ENCODE measurements around the gene CLHC1. TPM values are rescaled to one million over a fixed set of nuclear protein-coding genes. Genes with fewer than 3 reads are reported as not detected.

The CLHC1 gene
- total RNA-seq, 1 experiment from 2014 or later = 9.2 TPM

DNA sequence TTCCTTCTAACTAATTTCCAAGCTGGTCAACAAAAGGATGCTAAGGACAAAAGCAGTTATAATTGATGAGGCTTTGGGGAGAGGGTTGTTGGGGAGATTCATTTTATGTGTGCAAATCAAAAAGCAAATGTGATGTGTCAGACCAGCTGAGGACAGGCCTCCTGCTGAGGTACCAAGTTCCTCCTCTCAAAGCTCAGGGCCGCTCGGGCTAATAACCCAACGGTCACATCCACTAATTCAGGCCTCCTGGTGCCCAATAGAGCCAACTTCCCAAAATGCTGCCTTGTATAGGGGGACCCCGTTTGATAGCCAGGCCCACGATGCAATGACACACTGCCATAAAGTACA is 93.2 kb downstream of the CLHC1 start:
- no peaks in the 10 kb centered on the region for H3K79me1 ChIP-seq (ENCODE audit: insufficient read depth, low read depth, low read length, poor library complexity, severe bottlenecking)
- no peak overlapping the region for H4K5ac ChIP-seq (ENCODE audit: insufficient read length, low read depth, low read length)
- no peak overlapping the region for H2BK5ac ChIP-seq (ENCODE audit: insufficient read length, low read length)
- Mint-ChIP-seq H3K27ac (no peak overlapping the region), H3K9me3 (no peaks in the 10 kb centered on the region), H3K4me3 (no peak overlapping the region), H3K4me1 (peaks cover 51 to 59% of the 10 kb centered on the region in 2 experiments), H3K27me3 (ENCODE audit: low read depth) (no peaks in the 10 kb centered on the region; the same call in none of the 2 replicates), H3K36me3 (ENCODE audit: insufficient read depth in 1 of 3, low read depth in 3 of 3) (no peaks in the 10 kb centered on the region)
- no peak overlapping the region for H3T11ph ChIP-seq (ENCODE audit: low read length)
- H2BK12ac ChIP-seq (ENCODE audit: insufficient read length, low read depth, low read length) = no peak overlapping the region
- no peaks in the 10 kb centered on the region for H3K23me2 ChIP-seq (ENCODE audit: insufficient read length, low read depth, low read length, poor library complexity, severe bottlenecking)
- no peak overlapping the region for H3K18ac ChIP-seq (ENCODE audit: insufficient read length, low read depth, low read length)
- H2BK15ac ChIP-seq (ENCODE audit: low read depth, low read length) = no peak overlapping the region
- no peak overlapping the region for H3K14ac ChIP-seq (ENCODE audit: insufficient read depth, low read length)
- H4K20me1 ChIP-seq (ENCODE audit: control insufficient read depth, insufficient read depth, insufficient read length) = no peaks in the 10 kb centered on the region
- H3K4ac ChIP-seq (ENCODE audit: low read depth, low read length) = no peak overlapping the region
- no peak overlapping the region for H3K4me2 ChIP-seq (ENCODE audit: insufficient read depth, insufficient read length, low read length)
- peaks cover 9% of the 10 kb centered on the region; the same call in 1 of the 2 replicates for H3K4me1 ChIP-seq (ENCODE audit: insufficient read depth, low read length)
- H2BK20ac ChIP-seq (ENCODE audit: low read depth, low read length, poor library complexity, severe bottlenecking) = no peak overlapping the region
- H4K8ac ChIP-seq (replicated peaks; ENCODE audit: insufficient read length, low read depth, low read length) = no peak overlapping the region
- H3K23ac ChIP-seq (ENCODE audit: insufficient read length, low read depth, low read length) = no peak overlapping the region
- no peak overlapping the region for H3K56ac ChIP-seq (ENCODE audit: insufficient read length, low read depth, low read length)
- no peaks in the 10 kb centered on the region for H3K27me3 ChIP-seq (ENCODE audit: insufficient read depth, low read length)
- H2BK120ac ChIP-seq (ENCODE audit: low read depth, low read length, poor library complexity, severe bottlenecking) = no peak overlapping the region
- TF ChIP-seq, protein P1, sequence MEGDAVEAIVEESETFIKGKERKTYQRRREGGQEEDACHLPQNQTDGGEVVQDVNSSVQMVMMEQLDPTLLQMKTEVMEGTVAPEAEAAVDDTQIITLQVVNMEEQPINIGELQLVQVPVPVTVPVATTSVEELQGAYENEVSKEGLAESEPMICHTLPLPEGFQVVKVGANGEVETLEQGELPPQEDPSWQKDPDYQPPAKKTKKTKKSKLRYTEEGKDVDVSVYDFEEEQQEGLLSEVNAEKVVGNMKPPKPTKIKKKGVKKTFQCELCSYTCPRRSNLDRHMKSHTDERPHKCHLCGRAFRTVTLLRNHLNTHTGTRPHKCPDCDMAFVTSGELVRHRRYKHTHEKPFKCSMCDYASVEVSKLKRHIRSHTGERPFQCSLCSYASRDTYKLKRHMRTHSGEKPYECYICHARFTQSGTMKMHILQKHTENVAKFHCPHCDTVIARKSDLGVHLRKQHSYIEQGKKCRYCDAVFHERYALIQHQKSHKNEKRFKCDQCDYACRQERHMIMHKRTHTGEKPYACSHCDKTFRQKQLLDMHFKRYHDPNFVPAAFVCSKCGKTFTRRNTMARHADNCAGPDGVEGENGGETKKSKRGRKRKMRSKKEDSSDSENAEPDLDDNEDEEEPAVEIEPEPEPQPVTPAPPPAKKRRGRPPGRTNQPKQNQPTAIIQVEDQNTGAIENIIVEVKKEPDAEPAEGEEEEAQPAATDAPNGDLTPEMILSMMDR (conservative IDR thresholded peaks at IDR 0.05) = no peak
- no peak for DNase-seq
- no peak overlapping the region for H3K9ac ChIP-seq (ENCODE audit: extremely low read depth, insufficient read length, low read length)
- no peaks in the 10 kb centered on the region for H3K9me3 ChIP-seq (ENCODE audit: control insufficient read depth, low read depth, low read length)
- no peak overlapping the region for H2AFZ ChIP-seq (ENCODE audit: low read length)
- WGBS (ENCODE audit: extremely low coverage, insufficient read length, low lambda C conversion rate) = no CpG with 5 or more reads among the region's 5 CpGs
- H2AK5ac ChIP-seq (ENCODE audit: insufficient read length, low read length) = no peak overlapping the region
- H3K79me2 ChIP-seq (ENCODE audit: insufficient read depth, low read length) = no peaks in the 10 kb centered on the region
- no peak overlapping the region for H4K91ac ChIP-seq (ENCODE audit: insufficient read length, low read depth, low read length)
- no peak overlapping the region for H3K27ac ChIP-seq (ENCODE audit: insufficient read length, low read depth, low read length)

Measured in H9 (cell line).